Testis (tissue), 2 donors: Measurements from ENCODE around the gene TBCD.

Experiments used
- POLR2A ChIP-seq: fragments of 450-650 bp; IDR thresholded peaks from one replicate; pipeline ENCODE4 v1.6.1; 2017; ENCODE audit warnings: antibody characterized with exemption, mild to moderate bottlenecking, moderate library complexity
- TF ChIP-seq, protein P1 (sequence below), 3 experiments: fragments of 450-650 bp in 2 of 3; fragments of 200-600 bp in 1 of 3; sonication (generic) in 1 of 3; IDR thresholded peaks; one replicate each; pipeline ENCODE4 v1.5.1; 2016 to 2019; ENCODE audit warnings: antibody characterized with exemption in 3 of 3, mild to moderate bottlenecking in 2 of 3, moderate library complexity in 1 of 3

DNA sequence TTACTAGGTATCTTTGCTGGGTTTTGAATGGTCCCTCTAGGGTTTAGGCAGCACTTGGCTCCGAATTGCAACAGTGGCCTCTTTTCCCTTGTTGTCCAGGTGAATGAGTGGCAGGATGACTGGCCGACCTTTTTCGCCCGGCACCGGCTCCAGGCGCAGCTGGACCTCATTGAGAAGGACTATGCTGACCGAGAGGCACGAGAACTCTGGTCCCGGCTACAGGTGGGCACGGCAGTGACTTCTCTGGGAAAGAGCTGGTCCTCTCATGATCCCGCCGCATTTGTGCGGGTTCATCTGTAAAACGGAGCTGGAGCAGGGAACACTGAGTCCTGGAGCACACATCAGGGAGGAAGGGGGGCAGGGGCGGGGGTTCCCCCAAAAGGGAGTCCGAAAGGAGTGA, 3.1 kb upstream of the TBCD start:
- TF ChIP-seq, protein P1, sequence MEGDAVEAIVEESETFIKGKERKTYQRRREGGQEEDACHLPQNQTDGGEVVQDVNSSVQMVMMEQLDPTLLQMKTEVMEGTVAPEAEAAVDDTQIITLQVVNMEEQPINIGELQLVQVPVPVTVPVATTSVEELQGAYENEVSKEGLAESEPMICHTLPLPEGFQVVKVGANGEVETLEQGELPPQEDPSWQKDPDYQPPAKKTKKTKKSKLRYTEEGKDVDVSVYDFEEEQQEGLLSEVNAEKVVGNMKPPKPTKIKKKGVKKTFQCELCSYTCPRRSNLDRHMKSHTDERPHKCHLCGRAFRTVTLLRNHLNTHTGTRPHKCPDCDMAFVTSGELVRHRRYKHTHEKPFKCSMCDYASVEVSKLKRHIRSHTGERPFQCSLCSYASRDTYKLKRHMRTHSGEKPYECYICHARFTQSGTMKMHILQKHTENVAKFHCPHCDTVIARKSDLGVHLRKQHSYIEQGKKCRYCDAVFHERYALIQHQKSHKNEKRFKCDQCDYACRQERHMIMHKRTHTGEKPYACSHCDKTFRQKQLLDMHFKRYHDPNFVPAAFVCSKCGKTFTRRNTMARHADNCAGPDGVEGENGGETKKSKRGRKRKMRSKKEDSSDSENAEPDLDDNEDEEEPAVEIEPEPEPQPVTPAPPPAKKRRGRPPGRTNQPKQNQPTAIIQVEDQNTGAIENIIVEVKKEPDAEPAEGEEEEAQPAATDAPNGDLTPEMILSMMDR (IDR thresholded peaks at IDR 0.05): no peak
- no peak for TF ChIP-seq POLR2A
